GM23338 (cell line): Measurements from ENCODE around the gene ARFIP2. TPM values are rescaled to one million over a fixed set of nuclear protein-coding genes. Genes with fewer than 3 reads are reported as not detected.
A peak's percentile ranks its signal among the peaks of the same experiment; 100 is the strongest.

Experiments used
- ATAC-seq: fragments of 200-7000 bp; cut with Tn5 transposase; 3 replicates; pipeline ENCODE4 v1.9.1; 2020
- DNase-seq: peaks from one replicate; pipeline ENCODE4 v3.0.0-alpha.2; 2015; ENCODE audit warnings: low spot score
- H2AFZ ChIP-seq: fragments of 200-600 bp; sonication (generic); 2 replicates; pipeline ENCODE4 v1.8.0; 2016; ENCODE audit warnings: antibody characterized with exemption, mild to moderate bottlenecking, moderate library complexity
- H3F3A ChIP-seq: fragments of 200-600 bp; sonication (generic); replicated peaks from 2 replicates; pipeline ENCODE4 v1.8.0; 2017; ENCODE audit warnings: antibody characterized with exemption, mixed run types, low read depth
- H3K27ac ChIP-seq: fragments of 200-600 bp; sonication (generic); 2 replicates; pipeline ENCODE4 v1.6.1; 2016; ENCODE audit warnings: low read depth
- H3K27me3 ChIP-seq: fragments of 200-600 bp; sonication (generic); 2 replicates; pipeline ENCODE4 v1.8.0; 2016; ENCODE audit warnings: mild to moderate bottlenecking, mixed run types, moderate library complexity; ENCODE audit not compliant: insufficient read depth
- H3K36me3 ChIP-seq: fragments of 200-600 bp; sonication (generic); 2 replicates; pipeline ENCODE4 v1.8.0; 2016; ENCODE audit warnings: mild to moderate bottlenecking; ENCODE audit not compliant: insufficient read depth
- H3K4me1 ChIP-seq: fragments of 200-600 bp; sonication (generic); 2 replicates; pipeline ENCODE4 v1.8.0; 2016; ENCODE audit warnings: mild to moderate bottlenecking, moderate library complexity; ENCODE audit not compliant: insufficient read depth
- H3K4me2 ChIP-seq: fragments of 200-600 bp; sonication (generic); 2 replicates; pipeline ENCODE4 v1.7.1; 2017; ENCODE audit warnings: mixed run types
- H3K4me3 ChIP-seq: fragments of 200-600 bp; sonication (generic); 2 replicates; pipeline ENCODE4 v1.6.1; 2016; ENCODE audit warnings: mixed run types
- H3K79me2 ChIP-seq: fragments of 200-600 bp; sonication (generic); replicated peaks from 2 replicates; pipeline ENCODE4 v1.8.0; 2017; ENCODE audit warnings: mild to moderate bottlenecking; ENCODE audit not compliant: insufficient read depth
- H3K9me2 ChIP-seq: fragments of 200-600 bp; sonication (generic); 2 replicates; pipeline ENCODE4 v1.8.0; 2017; ENCODE audit not compliant: insufficient read depth
- H4K20me1 ChIP-seq: fragments of 200-600 bp; sonication (generic); replicated peaks from 2 replicates; pipeline ENCODE4 v1.8.0; 2017; ENCODE audit warnings: mild to moderate bottlenecking; ENCODE audit not compliant: insufficient read depth
- H3K27ac Mint-ChIP-seq: 2 replicates; pipeline ENCODE4 v1.8.0; 2020; ENCODE audit warnings: inconsistent platforms, mild to moderate bottlenecking, moderate library complexity, mixed read lengths
- H3K27me3 Mint-ChIP-seq: 3 replicates; pipeline ENCODE4 v1.8.0; 2022; ENCODE audit warnings: low read depth, mild to moderate bottlenecking, moderate library complexity, mixed read lengths, inconsistent platforms; ENCODE audit not compliant: insufficient read depth, poor library complexity
- H3K36me3 Mint-ChIP-seq: 3 replicates; pipeline ENCODE4 v1.8.0; 2021; ENCODE audit warnings: low read depth, mild to moderate bottlenecking, inconsistent platforms, moderate library complexity, mixed read lengths
- H3K4me1 Mint-ChIP-seq: 3 replicates; pipeline ENCODE4 v1.8.0; 2020; ENCODE audit warnings: mild to moderate bottlenecking, inconsistent platforms, mixed read lengths
- H3K4me3 Mint-ChIP-seq: 3 replicates; pipeline ENCODE4 v1.8.0; 2021; ENCODE audit warnings: moderate library complexity, mild to moderate bottlenecking, inconsistent platforms, mixed read lengths
- H3K9me3 Mint-ChIP-seq: 3 replicates; pipeline ENCODE4 v1.8.0; 2020; ENCODE audit warnings: moderate library complexity, mild to moderate bottlenecking, inconsistent platforms, mixed read lengths
- CREB1 ChIP-seq: fragments of 250-450 bp; sonication (Bioruptor Pico); IDR thresholded peaks from 2 replicates; pipeline ENCODE4 v1.5.0; 2020; ENCODE audit warnings: low read depth, mild to moderate bottlenecking, moderate library complexity
- CTCF ChIP-seq, 2 experiments: fragments of 200-600 bp in 1 of 2; sonication (generic) in 1 of 2; conservative IDR thresholded peaks; 2 replicates each; pipeline versions ENCODE4 v1.5.1 to v1.6.1; 2016 to 2017; ENCODE audit warnings: antibody characterized with exemption in 2 of 2, low read depth in 2 of 2, mild to moderate bottlenecking in 2 of 2, moderate library complexity in 1 of 2
- EZH2 ChIP-seq: fragments of 200-600 bp; sonication (generic); IDR thresholded peaks from one replicate; pipeline ENCODE4 v1.8.0; 2017; ENCODE audit warnings: antibody characterized with exemption, mild to moderate bottlenecking, low read depth; ENCODE audit not compliant: unreplicated experiment
- EZH2phosphoT487 ChIP-seq: fragments of 200-600 bp; sonication (generic); IDR thresholded peaks from one replicate; pipeline ENCODE4 v1.8.1; 2018; ENCODE audit warnings: antibody characterized with exemption; ENCODE audit not compliant: unreplicated experiment
- POLR2AphosphoS5 ChIP-seq: IDR thresholded peaks from 2 replicates; pipeline ENCODE4 v1.6.1; 2016; ENCODE audit warnings: antibody characterized with exemption, low read depth
- STAT1 ChIP-seq: IDR thresholded peaks from one replicate; pipeline ENCODE4 v1.6.1; 2016; ENCODE audit warnings: antibody characterized with exemption; ENCODE audit not compliant: unreplicated experiment
- ZNF114 ChIP-seq: fragments of 250-450 bp; sonication (Bioruptor Pico); IDR thresholded peaks from 2 replicates; pipeline ENCODE4 v1.5.0; 2020; ENCODE audit warnings: mild to moderate bottlenecking, moderate library complexity
- polyA plus RNA-seq: library from polyadenylated mRNA; unstranded; fragments of >200 nt; fragmentation: Nextera tagmentation; extraction: Ambion mirVana; gene quantifications from 2 replicates; pipeline ENCODE4 v1.2.1, GENCODE V29; 2016
- total RNA-seq: library from RNA; depleted of rRNA; stranded (reverse); fragments of >200 nt; shearing (Covaris generic); gene quantifications from 2 replicates; pipeline ENCODE4 v1.2.3, GENCODE V29; 2014
- TF ChIP-seq, protein P1 (sequence below): IDR thresholded peaks from one replicate; pipeline ENCODE4 v1.6.1; 2018; ENCODE audit warnings: antibody characterized with exemption; ENCODE audit not compliant: unreplicated experiment
- TF ChIP-seq, protein P2 (sequence below): IDR thresholded peaks from 2 replicates; pipeline ENCODE4 v1.6.1; 2016; ENCODE audit warnings: antibody characterized with exemption

Gene ARFIP2
- total and polyA plus RNA-seq, 2 experiments from 2014 or later = 35.4 to 61.5 TPM

- Histone ChIP-seq H3K9me2 (no peaks in the 10 kb centered on the region), H3K27me3 (no peaks in the 10 kb centered on the region), H3K4me3 (no peak overlapping the region), H3K36me3 (no peaks in the 10 kb centered on the region), H4K20me1 (no peaks in the 10 kb centered on the region), H3F3A (no peaks in the 10 kb centered on the region), H3K4me1 (no peaks in the 10 kb centered on the region), H2AFZ (no peak overlapping the region), H3K4me2 (no peak overlapping the region), H3K27ac (no peak overlapping the region), H3K79me2 (no peaks in the 10 kb centered on the region)
- DNase-seq (no peak), ATAC-seq (no peak)
- Mint-ChIP-seq H3K4me3 (no peak overlapping the region), H3K27me3 (peaks cover 5% of the 10 kb centered on the region), H3K36me3 (no peaks in the 10 kb centered on the region), H3K4me1 (no peaks in the 10 kb centered on the region), H3K9me3 (no peaks in the 10 kb centered on the region), H3K27ac (no peak overlapping the region)
- TF ChIP-seq CTCF (conservative IDR thresholded peaks at IDR 0.05; ENCODE audit: low read depth in 2 of 2) (no peak), EZH2phosphoT487 (no peak), POLR2AphosphoS5 (no peak), STAT1 (no peak), EZH2 (no peak), ZNF114 (CRISPR knock-in tag) (no peak), CREB1 (no peak)
- TF ChIP-seq, protein P1, sequence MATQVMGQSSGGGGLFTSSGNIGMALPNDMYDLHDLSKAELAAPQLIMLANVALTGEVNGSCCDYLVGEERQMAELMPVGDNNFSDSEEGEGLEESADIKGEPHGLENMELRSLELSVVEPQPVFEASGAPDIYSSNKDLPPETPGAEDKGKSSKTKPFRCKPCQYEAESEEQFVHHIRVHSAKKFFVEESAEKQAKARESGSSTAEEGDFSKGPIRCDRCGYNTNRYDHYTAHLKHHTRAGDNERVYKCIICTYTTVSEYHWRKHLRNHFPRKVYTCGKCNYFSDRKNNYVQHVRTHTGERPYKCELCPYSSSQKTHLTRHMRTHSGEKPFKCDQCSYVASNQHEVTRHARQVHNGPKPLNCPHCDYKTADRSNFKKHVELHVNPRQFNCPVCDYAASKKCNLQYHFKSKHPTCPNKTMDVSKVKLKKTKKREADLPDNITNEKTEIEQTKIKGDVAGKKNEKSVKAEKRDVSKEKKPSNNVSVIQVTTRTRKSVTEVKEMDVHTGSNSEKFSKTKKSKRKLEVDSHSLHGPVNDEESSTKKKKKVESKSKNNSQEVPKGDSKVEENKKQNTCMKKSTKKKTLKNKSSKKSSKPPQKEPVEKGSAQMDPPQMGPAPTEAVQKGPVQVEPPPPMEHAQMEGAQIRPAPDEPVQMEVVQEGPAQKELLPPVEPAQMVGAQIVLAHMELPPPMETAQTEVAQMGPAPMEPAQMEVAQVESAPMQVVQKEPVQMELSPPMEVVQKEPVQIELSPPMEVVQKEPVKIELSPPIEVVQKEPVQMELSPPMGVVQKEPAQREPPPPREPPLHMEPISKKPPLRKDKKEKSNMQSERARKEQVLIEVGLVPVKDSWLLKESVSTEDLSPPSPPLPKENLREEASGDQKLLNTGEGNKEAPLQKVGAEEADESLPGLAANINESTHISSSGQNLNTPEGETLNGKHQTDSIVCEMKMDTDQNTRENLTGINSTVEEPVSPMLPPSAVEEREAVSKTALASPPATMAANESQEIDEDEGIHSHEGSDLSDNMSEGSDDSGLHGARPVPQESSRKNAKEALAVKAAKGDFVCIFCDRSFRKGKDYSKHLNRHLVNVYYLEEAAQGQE = no peak
Observed at GRCh38 chr11:6437993-6438392, 43.1 kb downstream of the ARFIP2 start.

- DNase-seq (no peak), ATAC-seq (no peak)
- Histone ChIP-seq H3K36me3 (no peaks in the 10 kb centered on the region), H3K4me1 (no peaks in the 10 kb centered on the region), H3K27me3 (no peaks in the 10 kb centered on the region), H3F3A (no peaks in the 10 kb centered on the region), H3K9me2 (no peaks in the 10 kb centered on the region), H2AFZ (0 out of 2 replicates have a peak overlapping the region, but pooled peaks have one; percentile 23), H3K4me3 (no peak overlapping the region), H3K4me2 (no peak overlapping the region), H3K79me2 (no peaks in the 10 kb centered on the region), H4K20me1 (no peaks in the 10 kb centered on the region), H3K27ac (no peak overlapping the region)
- TF ChIP-seq, protein P2, sequence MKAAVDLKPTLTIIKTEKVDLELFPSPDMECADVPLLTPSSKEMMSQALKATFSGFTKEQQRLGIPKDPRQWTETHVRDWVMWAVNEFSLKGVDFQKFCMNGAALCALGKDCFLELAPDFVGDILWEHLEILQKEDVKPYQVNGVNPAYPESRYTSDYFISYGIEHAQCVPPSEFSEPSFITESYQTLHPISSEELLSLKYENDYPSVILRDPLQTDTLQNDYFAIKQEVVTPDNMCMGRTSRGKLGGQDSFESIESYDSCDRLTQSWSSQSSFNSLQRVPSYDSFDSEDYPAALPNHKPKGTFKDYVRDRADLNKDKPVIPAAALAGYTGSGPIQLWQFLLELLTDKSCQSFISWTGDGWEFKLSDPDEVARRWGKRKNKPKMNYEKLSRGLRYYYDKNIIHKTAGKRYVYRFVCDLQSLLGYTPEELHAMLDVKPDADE = no peak
- TF ChIP-seq, protein P1 = no peak
- no peak overlapping the region for H3K4me3 Mint-ChIP-seq
- no peak overlapping the region for H3K27ac Mint-ChIP-seq
- no peaks in the 10 kb centered on the region for H3K4me1 Mint-ChIP-seq
- no peaks in the 10 kb centered on the region for H3K9me3 Mint-ChIP-seq
- no peaks in the 10 kb centered on the region for H3K36me3 Mint-ChIP-seq
- H3K27me3 Mint-ChIP-seq = peaks cover 5% of the 10 kb centered on the region
Observed at GRCh38 chr11:6437423-6437822, 43.7 kb downstream of the ARFIP2 start.
